Hematopoietic multipotent progenitor cell treated with erythropoietin and hydrocortisone succinate and interleukin-3 and kit ligand, for 17 days (in vitro differentiated cells): ENCODE data around the gene ASAP2.
"Not testable (repeated sequence)": the region's sequence is repeated elsewhere in the genome, so short reads cannot be mapped to it uniquely, and the experiment has no call there.

Experiments used
- DNase-seq: peaks from one replicate; pipeline ENCODE4 v3.0.0-alpha.2; 2015; ENCODE audit warnings: low spot score

The ASAP2 gene

GRCh38 chr2:9251154-9252001 is 44.8 kb downstream of the ASAP2 start:
- DNase-seq, result no peak

- no peak for DNase-seq
Measured at GRCh38 chr2:9252002-9252357, 45.4 kb downstream of the ASAP2 start.

- no peak for DNase-seq
Measured at GRCh38 chr2:9255416-9255815, 48.8 kb downstream of the ASAP2 start.

- no peak for DNase-seq
Measured at GRCh38 chr2:9256147-9256546, 49.5 kb downstream of the ASAP2 start.

- no peak for DNase-seq
Measured at GRCh38 chr2:9256570-9257043, 50.0 kb downstream of the ASAP2 start.

GRCh38 chr2:9258501-9258900 is 51.9 kb downstream of the ASAP2 start:
- no peak for DNase-seq

GRCh38 chr2:9258953-9259399 is 52.4 kb downstream of the ASAP2 start:
- no peak for DNase-seq

GRCh38 chr2:9260464-9260918 is 53.9 kb downstream of the ASAP2 start:
- no peak for DNase-seq

GRCh38 chr2:9261231-9261883 is 54.7 kb downstream of the ASAP2 start:
- no peak for DNase-seq

GRCh38 chr2:9262671-9263171 is 56.1 kb downstream of the ASAP2 start:
- no peak for DNase-seq

- DNase-seq, result no peak
Measured at GRCh38 chr2:9263428-9263827, 56.8 kb downstream of the ASAP2 start.

GRCh38 chr2:9264301-9264700 is 57.7 kb downstream of the ASAP2 start:
- DNase-seq, result no peak

GRCh38 chr2:9266711-9267110 is 60.1 kb downstream of the ASAP2 start:
- no peak for DNase-seq

- DNase-seq, result not testable (repeated sequence)
Measured at GRCh38 chr2:9267286-9267685, 60.7 kb downstream of the ASAP2 start.

GRCh38 chr2:9268301-9269080 is 61.9 kb downstream of the ASAP2 start:
- no peak for DNase-seq

GRCh38 chr2:9269295-9269694 is 62.7 kb downstream of the ASAP2 start:
- DNase-seq, result no peak

GRCh38 chr2:9269695-9270360 is 63.2 kb downstream of the ASAP2 start:
- no peak for DNase-seq

- no peak for DNase-seq
Measured at GRCh38 chr2:9271091-9271490, 64.5 kb downstream of the ASAP2 start.

- no peak for DNase-seq
Measured at GRCh38 chr2:9271691-9272090, 65.1 kb downstream of the ASAP2 start.

- DNase-seq, result no peak
Measured at GRCh38 chr2:9273486-9274130, 67.0 kb downstream of the ASAP2 start.

GRCh38 chr2:9274701-9275343 is 68.2 kb downstream of the ASAP2 start:
- no peak for DNase-seq
